Liver (tissue), 9 donors: ENCODE measurements around the gene TP73. TPM values are rescaled to one million over a fixed set of nuclear protein-coding genes. Genes with fewer than 3 reads are reported as not detected.

ENCODE experiments used
- DNase-seq: peaks from one replicate; pipeline ENCODE4 v3.0.0-alpha.2; 2017; ENCODE audit warnings: low spot score
- H3K27ac ChIP-seq, 2 donors: one replicate each; pipeline ENCODE4 v1.7.0; 2013; ENCODE audit warnings: inconsistent platforms in 2 of 2, low read length in 2 of 2, control low read depth in 1 of 2, low read depth in 1 of 2, mild to moderate bottlenecking in 1 of 2
- H3K27me3 ChIP-seq, 4 donors: one replicate each; pipeline versions ENCODE4 v1.6.1 to v1.7.0; 2013; ENCODE audit warnings: low read length in 3 of 4, inconsistent platforms in 1 of 4, mild to moderate bottlenecking in 1 of 4, moderate library complexity in 1 of 4; ENCODE audit not compliant: control insufficient read depth in 4 of 4, insufficient read depth in 4 of 4
- H3K36me3 ChIP-seq, 4 donors: one replicate each; pipeline versions ENCODE4 v1.6.1 to v1.7.0; 2013; ENCODE audit warnings: low read length in 3 of 4, mild to moderate bottlenecking in 3 of 4, low read depth in 1 of 4, moderate library complexity in 1 of 4; ENCODE audit not compliant: control insufficient read depth in 4 of 4, insufficient read depth in 3 of 4
- H3K4me1 ChIP-seq, 4 donors: one replicate each; pipeline versions ENCODE4 v1.6.1 to v1.7.0; 2013; ENCODE audit warnings: low read length in 3 of 4, mild to moderate bottlenecking in 3 of 4, moderate library complexity in 1 of 4; ENCODE audit not compliant: control insufficient read depth in 4 of 4, insufficient read depth in 4 of 4
- H3K4me3 ChIP-seq, 3 donors: one replicate each; pipeline versions ENCODE4 v1.6.1 to v1.7.0; 2013; ENCODE audit warnings: low read length in 3 of 3, control low read depth in 1 of 3, low read depth in 1 of 3, mild to moderate bottlenecking in 1 of 3
- H3K9ac ChIP-seq, 2 donors: one replicate each; pipeline ENCODE4 v1.7.0; 2013; ENCODE audit warnings: low read length in 2 of 2, mild to moderate bottlenecking in 2 of 2, moderate library complexity in 2 of 2, control low read depth in 1 of 2, low read depth in 1 of 2
- H3K9me3 ChIP-seq, 4 donors: one replicate each; pipeline versions ENCODE4 v1.6.1 to v1.7.0; 2013; ENCODE audit warnings: low read length in 3 of 4; ENCODE audit not compliant: control insufficient read depth in 4 of 4
- CTCF ChIP-seq: fragments of 150-350 bp; IDR thresholded peaks from 2 replicates; pipeline ENCODE4 v1.5.1; 2017; ENCODE audit warnings: improper control_type of control experiment, low read depth, low read length; ENCODE audit not compliant: missing input control
- EGR1 ChIP-seq, 2 donors: IDR thresholded peaks; 2 replicates each; pipeline ENCODE4 v1.6.1; 2016 to 2018; ENCODE audit warnings: antibody characterized with exemption in 2 of 2, low read depth in 2 of 2
- FOXA2 ChIP-seq: IDR thresholded peaks from 2 replicates; pipeline ENCODE4 v1.6.1; 2016; ENCODE audit warnings: antibody characterized with exemption
- GABPA ChIP-seq, 2 donors: IDR thresholded peaks in 1 of 2; conservative IDR thresholded peaks in 1 of 2; 2 replicates each; pipeline ENCODE4 v1.6.1; 2016; ENCODE audit warnings: antibody characterized with exemption in 2 of 2, mild to moderate bottlenecking in 1 of 2, moderate library complexity in 1 of 2
- HNF4A ChIP-seq, 2 donors: conservative IDR thresholded peaks; 2 replicates each; pipeline ENCODE4 v1.6.1; 2016; ENCODE audit warnings: antibody characterized with exemption in 2 of 2, mild to moderate bottlenecking in 2 of 2
- HNF4G ChIP-seq: IDR thresholded peaks from 2 replicates; pipeline ENCODE4 v1.6.1; 2016; ENCODE audit warnings: antibody characterized with exemption
- JUND ChIP-seq, 2 donors: IDR thresholded peaks; 2 replicates each; pipeline ENCODE4 v1.6.1; 2016; ENCODE audit warnings: antibody characterized with exemption in 2 of 2
- NR2F2 ChIP-seq: IDR thresholded peaks from 2 replicates; pipeline ENCODE4 v1.6.1; 2016; ENCODE audit warnings: antibody characterized with exemption
- RAD21 ChIP-seq, 2 donors: IDR thresholded peaks; 2 replicates each; pipeline ENCODE4 v1.6.1; 2016; ENCODE audit warnings: antibody characterized with exemption in 2 of 2, mild to moderate bottlenecking in 2 of 2
- REST ChIP-seq: IDR thresholded peaks from 2 replicates; pipeline ENCODE4 v1.6.1; 2016; ENCODE audit warnings: antibody characterized with exemption, mild to moderate bottlenecking
- RXRA ChIP-seq, 2 donors: IDR thresholded peaks; 2 replicates each; pipeline ENCODE4 v1.6.1; 2017 to 2018; ENCODE audit warnings: antibody characterized with exemption in 2 of 2, mild to moderate bottlenecking in 1 of 2
- SP1 ChIP-seq: IDR thresholded peaks from 2 replicates; pipeline ENCODE4 v1.6.1; 2018; ENCODE audit warnings: antibody characterized with exemption, mild to moderate bottlenecking
- TAF1 ChIP-seq: conservative IDR thresholded peaks from 2 replicates; pipeline ENCODE4 v1.6.1; 2016; ENCODE audit warnings: antibody characterized with exemption, mild to moderate bottlenecking
- WGBS: extraction: QIAGEN DNeasy Blood & Tissue Kit; methylation state at CpG from one replicate; pipeline ENCODE4 v1.1.7; 2013; 5-methylcytosine and 5-hydroxymethylcytosine counted together
- polyA plus RNA-seq, 2 donors: library from polyadenylated mRNA; stranded (reverse) in 1 of 2; unstranded in 1 of 2; fragments of 200-250 nt in 1 of 2; fragments of >200 nt in 1 of 2; fragmentation: Nextera tagmentation in 1 of 2; extraction: Ambion mirVana in 1 of 2; gene quantifications; one replicate each; pipeline versions ENCODE4 v1.2.1 to v1.2.3, GENCODE V29; 2013 to 2015
- total RNA-seq, 2 donors: library from RNA; depleted of rRNA; stranded (reverse); fragments of >200 nt; gene quantifications; one replicate each; pipeline ENCODE4 v1.2.3, GENCODE V29; 2014
- TF ChIP-seq, protein P1 (sequence below): IDR thresholded peaks from 2 replicates; pipeline ENCODE4 v1.6.1; 2016; ENCODE audit warnings: antibody characterized with exemption
- TF ChIP-seq, protein P2 (sequence below): IDR thresholded peaks from 2 replicates; pipeline ENCODE4 v1.6.1; 2016; ENCODE audit warnings: antibody characterized with exemption
- TF ChIP-seq, protein P3 (sequence below): IDR thresholded peaks from 2 replicates; pipeline ENCODE4 v1.6.1; 2016; ENCODE audit warnings: antibody characterized with exemption
- donor health status: healthy.
- donor health status: healthy.
- donor health status: healthy.
- donor health status: healthy.
- donor health status: healthy.

The TP73 gene
- total and polyA plus RNA-seq, 4 donors: 0.08 to 0.29 (median 0.18) TPM

DNA sequence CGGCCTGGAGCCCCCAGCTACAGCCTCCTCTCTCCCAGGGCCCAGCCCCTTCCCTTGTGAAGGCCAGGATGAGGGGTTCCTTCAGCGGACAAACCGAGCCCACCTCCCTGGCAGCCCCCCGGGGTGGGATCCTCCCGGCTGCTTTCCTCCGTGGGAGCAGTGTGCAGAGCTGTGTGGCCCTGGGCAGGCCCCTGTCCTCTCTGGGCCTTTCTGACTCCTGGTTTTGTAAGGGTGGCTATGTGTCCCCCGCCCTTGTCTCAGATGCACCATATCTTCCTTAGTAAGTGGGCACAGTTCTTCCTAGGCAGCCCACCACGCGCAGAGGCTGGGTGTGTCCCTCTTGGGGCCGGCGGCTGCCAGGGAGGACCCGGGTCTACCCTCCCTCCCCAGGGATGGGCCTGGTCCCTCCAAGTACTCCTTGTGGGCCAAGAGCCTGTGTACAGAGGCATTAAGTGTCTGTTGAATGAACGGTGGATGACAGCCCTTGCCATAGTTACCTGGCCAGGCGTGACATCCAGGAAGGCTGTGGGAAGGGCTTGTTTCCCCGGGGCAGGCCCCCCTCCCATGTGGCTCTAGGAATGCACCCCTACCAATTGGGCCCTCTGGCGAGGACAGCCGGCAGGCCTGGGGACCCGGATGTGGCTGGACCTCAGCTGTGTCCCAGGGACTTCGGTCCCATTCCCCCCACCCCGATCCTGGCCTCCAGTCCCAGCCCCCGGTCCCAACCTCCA lies 124.1 kb downstream of the TP73 start:
- DNase-seq: no peak
- no peak overlapping the region for H3K4me3 ChIP-seq
- TF ChIP-seq RAD21 (IDR thresholded peaks at IDR 0.05): no peak
- TF ChIP-seq JUND (IDR thresholded peaks at IDR 0.05): no peak
- no peak for TF ChIP-seq NR2F2
- no peak for TF ChIP-seq HNF4A (conservative IDR thresholded peaks at IDR 0.05)
- TF ChIP-seq FOXA2: no peak
- no peak for TF ChIP-seq CTCF
- no peak for TF ChIP-seq RXRA (IDR thresholded peaks at IDR 0.05)
- TF ChIP-seq TAF1: no peak
- no peak for TF ChIP-seq GABPA (IDR thresholded peaks at IDR 0.05 in 1 of 2, conservative IDR thresholded peaks at IDR 0.05 in 1 of 2)
- TF ChIP-seq, protein P1, sequence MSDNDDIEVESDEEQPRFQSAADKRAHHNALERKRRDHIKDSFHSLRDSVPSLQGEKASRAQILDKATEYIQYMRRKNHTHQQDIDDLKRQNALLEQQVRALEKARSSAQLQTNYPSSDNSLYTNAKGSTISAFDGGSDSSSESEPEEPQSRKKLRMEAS: no peak
- no peak for TF ChIP-seq SP1
- TF ChIP-seq REST: no peak
- TF ChIP-seq, protein P2, sequence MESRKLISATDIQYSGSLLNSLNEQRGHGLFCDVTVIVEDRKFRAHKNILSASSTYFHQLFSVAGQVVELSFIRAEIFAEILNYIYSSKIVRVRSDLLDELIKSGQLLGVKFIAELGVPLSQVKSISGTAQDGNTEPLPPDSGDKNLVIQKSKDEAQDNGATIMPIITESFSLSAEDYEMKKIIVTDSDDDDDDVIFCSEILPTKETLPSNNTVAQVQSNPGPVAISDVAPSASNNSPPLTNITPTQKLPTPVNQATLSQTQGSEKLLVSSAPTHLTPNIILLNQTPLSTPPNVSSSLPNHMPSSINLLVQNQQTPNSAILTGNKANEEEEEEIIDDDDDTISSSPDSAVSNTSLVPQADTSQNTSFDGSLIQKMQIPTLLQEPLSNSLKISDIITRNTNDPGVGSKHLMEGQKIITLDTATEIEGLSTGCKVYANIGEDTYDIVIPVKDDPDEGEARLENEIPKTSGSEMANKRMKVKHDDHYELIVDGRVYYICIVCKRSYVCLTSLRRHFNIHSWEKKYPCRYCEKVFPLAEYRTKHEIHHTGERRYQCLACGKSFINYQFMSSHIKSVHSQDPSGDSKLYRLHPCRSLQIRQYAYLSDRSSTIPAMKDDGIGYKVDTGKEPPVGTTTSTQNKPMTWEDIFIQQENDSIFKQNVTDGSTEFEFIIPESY: no peak
- no peak for TF ChIP-seq HNF4G
- H3K9ac ChIP-seq: no peak overlapping the region
- WGBS: 78% methylated on average over 21 of the region's 21 CpGs
- H3K27me3 ChIP-seq: no peaks in the 10 kb centered on the region
- peaks cover 22 to 48% (median 39%) of the 10 kb centered on the region in 4 donors for H3K4me1 ChIP-seq
- H3K9me3 ChIP-seq: no peaks in the 10 kb centered on the region
- H3K27ac ChIP-seq: no peak overlapping the region
- H3K36me3 ChIP-seq: peaks cover 9 to 23% (median 19%) of the 10 kb centered on the region in 4 donors

DNA sequence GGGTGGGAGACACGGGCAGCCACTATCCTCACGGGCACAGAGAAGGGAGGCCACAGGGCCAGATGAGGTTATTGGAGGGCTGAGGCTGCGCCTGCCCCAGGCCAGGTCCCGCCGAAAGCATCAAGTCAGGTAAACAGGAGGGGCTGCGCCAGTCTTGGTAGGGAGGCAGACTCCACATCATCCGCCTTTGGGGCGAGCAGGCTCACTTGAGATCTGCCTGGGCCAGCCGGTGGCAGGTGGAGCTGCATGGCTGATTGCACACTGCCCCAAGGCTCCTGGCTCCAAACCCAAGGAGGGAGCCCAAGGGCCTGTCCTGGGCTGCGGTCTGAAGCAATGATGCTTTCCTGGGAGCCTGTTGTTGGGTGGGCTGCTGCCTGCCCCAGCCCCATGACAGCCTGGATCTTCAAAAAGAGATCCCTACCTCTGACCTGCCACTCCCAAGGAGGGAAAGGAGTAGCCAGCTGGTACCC lies 124.8 kb downstream of the TP73 start:
- peaks cover 18 to 41% (median 35%) of the 10 kb centered on the region in 4 donors for H3K4me1 ChIP-seq
- H3K27ac ChIP-seq: no peak overlapping the region
- H3K36me3 ChIP-seq: peaks cover 12 to 28% (median 23%) of the 10 kb centered on the region in 4 donors
- H3K27me3 ChIP-seq: no peaks in the 10 kb centered on the region
- H3K4me3 ChIP-seq: no peak overlapping the region
- H3K9me3 ChIP-seq: no peaks in the 10 kb centered on the region
- DNase-seq: no peak
- no peak overlapping the region for H3K9ac ChIP-seq
- 91% methylated on average over 10 of the region's 10 CpGs for WGBS
- TF ChIP-seq, protein P1: no peak
- no peak for TF ChIP-seq JUND (IDR thresholded peaks at IDR 0.05)
- TF ChIP-seq TAF1: no peak
- TF ChIP-seq EGR1 (IDR thresholded peaks at IDR 0.05; ENCODE audit: low read depth in 2 of 2): no peak
- TF ChIP-seq, protein P3, sequence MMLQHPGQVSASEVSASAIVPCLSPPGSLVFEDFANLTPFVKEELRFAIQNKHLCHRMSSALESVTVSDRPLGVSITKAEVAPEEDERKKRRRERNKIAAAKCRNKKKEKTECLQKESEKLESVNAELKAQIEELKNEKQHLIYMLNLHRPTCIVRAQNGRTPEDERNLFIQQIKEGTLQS: no peak
- no peak for TF ChIP-seq CTCF
- no peak for TF ChIP-seq RXRA (IDR thresholded peaks at IDR 0.05)
- TF ChIP-seq HNF4A (conservative IDR thresholded peaks at IDR 0.05): no peak
- no peak for TF ChIP-seq SP1
- TF ChIP-seq FOXA2: no peak
- no peak for TF ChIP-seq NR2F2
